Brain microvascular endothelial cell (primary cell): ENCODE measurements around the gene TMCO4.

Experiments
- DNase-seq: peaks from one replicate; pipeline ENCODE4 v3.0.0-alpha.2; 2020
- H3K27ac ChIP-seq: fragments of 250-450 bp; sonication (Bioruptor Pico); 2 replicates; pipeline ENCODE4 v1.5.1; 2020; ENCODE audit warnings: mild to moderate bottlenecking, moderate library complexity
- H3K27me3 ChIP-seq: fragments of 250-450 bp; sonication (Bioruptor Pico); replicated peaks from 2 replicates; pipeline ENCODE4 v1.5.1; 2020; ENCODE audit warnings: mild to moderate bottlenecking
- H3K36me3 ChIP-seq: fragments of 250-450 bp; sonication (Bioruptor Pico); replicated peaks from 2 replicates; pipeline ENCODE4 v1.5.1; 2020; ENCODE audit warnings: mild to moderate bottlenecking
- H3K4me3 ChIP-seq: 2 replicates; pipeline ENCODE4 v1.5.1; 2011; ENCODE audit warnings: low read depth, mild to moderate bottlenecking, control low read depth, low read length, moderate library complexity
- CTCF ChIP-seq: IDR thresholded peaks from 2 replicates; pipeline ENCODE4 v1.5.1; 2011; ENCODE audit warnings: low read depth, mild to moderate bottlenecking, moderate library complexity, low read length, control low read depth, inconsistent platforms; ENCODE audit errors: missing control alignments
- in situ Hi-C: cut with HindIII; loops from 2 replicates; pipeline ENCODE4 v1.10.0; 2017; ENCODE audit warnings: low sequenced_read_pairs, low pct_ligation_motif_present

The TMCO4 gene

DNA sequence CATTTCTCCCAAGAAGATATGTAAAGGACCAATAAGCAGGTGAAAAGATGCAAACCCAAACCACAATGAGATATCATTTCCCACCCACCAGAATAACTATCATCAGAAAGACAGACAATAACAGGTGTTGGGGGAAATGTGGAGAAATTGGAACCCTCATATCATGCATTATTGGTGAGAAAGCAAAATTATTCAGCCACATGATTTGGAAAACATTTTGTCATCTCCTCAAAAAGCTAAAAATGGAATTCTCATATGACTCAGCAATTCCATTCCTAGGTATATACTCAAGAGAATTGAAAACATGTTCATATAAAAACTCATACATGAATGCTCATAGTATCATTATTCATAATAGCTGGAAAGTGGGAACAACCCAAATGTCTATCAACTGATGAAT lies 40.5 kb upstream of the TMCO4 start:
- H3K36me3 ChIP-seq, result no peaks in the 10 kb centered on the region
- H3K4me3 ChIP-seq, result no peak overlapping the region
- no peak for TF ChIP-seq CTCF
- H3K27ac ChIP-seq, result no peak overlapping the region
- H3K27me3 ChIP-seq, result no peaks in the 10 kb centered on the region
- in situ Hi-C loops, result no loop called here
- DNase-seq, result no peak

GRCh38 chr1:19837866-19838265 lies 38.1 kb upstream of the TMCO4 start:
- Histone ChIP-seq H3K4me3 (no peak overlapping the region), H3K27ac (no peak overlapping the region), H3K27me3 (no peaks in the 10 kb centered on the region), H3K36me3 (no peaks in the 10 kb centered on the region)
- no peak for TF ChIP-seq CTCF
- in situ Hi-C loops, result no loop called here
- no peak for DNase-seq

DNA sequence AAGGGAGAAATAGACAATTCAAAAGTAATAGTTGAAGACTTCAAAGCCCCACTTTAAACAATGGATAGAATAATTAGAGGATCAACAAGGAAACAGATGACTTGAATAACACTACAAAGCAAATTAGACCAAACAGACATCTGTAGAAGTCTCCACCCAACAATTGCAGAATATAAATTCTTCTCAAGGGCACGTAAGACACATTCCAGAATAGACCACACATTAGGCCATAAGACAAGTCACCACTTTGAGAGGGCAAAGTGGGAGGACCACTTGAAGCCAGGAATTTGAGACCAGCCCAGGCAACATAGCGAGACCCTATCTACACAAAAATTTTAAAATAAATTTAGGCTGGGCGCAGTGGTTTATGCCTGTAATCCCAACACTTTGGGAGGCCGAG lies 35.9 kb upstream of the TMCO4 start:
- no peak for TF ChIP-seq CTCF
- Histone ChIP-seq H3K27me3 (no peaks in the 10 kb centered on the region), H3K4me3 (no peak overlapping the region), H3K27ac (no peak overlapping the region), H3K36me3 (no peaks in the 10 kb centered on the region)
- no peak for DNase-seq
- in situ Hi-C loops, result no loop called here

DNA sequence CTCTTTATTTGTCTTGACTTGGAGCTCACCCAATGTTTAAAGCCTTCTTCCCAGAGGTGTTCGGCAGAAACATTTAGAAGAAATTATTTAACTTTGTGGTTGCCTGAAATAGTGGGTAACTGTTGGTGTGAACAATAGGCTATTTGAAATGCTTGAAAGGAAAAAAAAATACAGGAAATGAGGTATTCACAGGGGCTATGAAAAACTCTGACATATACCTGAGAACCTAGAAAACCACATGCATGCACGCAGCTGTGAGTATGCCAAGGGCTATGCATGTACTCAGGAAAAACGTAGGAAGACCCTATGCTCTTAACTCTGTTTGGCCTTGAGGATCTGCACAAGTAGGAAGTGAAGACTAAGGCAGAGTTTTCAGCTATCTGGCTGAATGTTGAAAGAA lies 31.7 kb upstream of the TMCO4 start:
- H3K4me3 ChIP-seq, result no peak overlapping the region
- in situ Hi-C loops, result no loop called here
- DNase-seq, result no peak
- H3K36me3 ChIP-seq, result no peaks in the 10 kb centered on the region
- no peak overlapping the region for H3K27ac ChIP-seq
- no peak for TF ChIP-seq CTCF
- no peaks in the 10 kb centered on the region for H3K27me3 ChIP-seq

- TF ChIP-seq CTCF, result no peak
- DNase-seq, result peak; percentile 7
- in situ Hi-C loops, result no loop called here
Observed at GRCh38 chr1:19828546-19828945, 28.8 kb upstream of the TMCO4 start.

DNA sequence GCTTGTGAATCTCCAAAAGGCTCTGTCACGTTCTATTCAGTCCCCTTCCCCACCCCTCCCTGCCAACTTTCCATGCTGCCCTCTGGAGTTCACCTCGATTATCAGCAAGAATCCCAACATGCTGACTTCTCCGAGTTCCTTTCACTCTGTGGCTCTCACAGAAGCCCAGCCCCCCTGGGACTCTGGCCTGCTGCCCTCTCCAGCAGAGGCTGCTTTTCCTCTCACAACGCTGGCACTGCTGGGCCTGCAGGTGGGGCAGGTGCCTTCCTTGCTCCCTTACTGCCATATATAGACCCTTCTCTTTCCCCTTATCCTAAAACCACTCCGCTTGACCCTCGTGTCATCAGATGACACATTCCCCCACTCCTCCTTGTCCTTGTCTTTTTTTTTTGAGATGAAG lies 25.6 kb upstream of the TMCO4 start:
- no peak for DNase-seq
- no peak for TF ChIP-seq CTCF
- Histone ChIP-seq H3K27ac (no peak overlapping the region), H3K27me3 (no peaks in the 10 kb centered on the region), H3K36me3 (no peaks in the 10 kb centered on the region), H3K4me3 (no peak overlapping the region)
- in situ Hi-C loops, result no loop called here

More at GRCh38 chr1:19828546-19828945, 28.8 kb upstream of the TMCO4 start:
- no peak overlapping the region for H3K4me3 ChIP-seq
- H3K27ac ChIP-seq, result no peak overlapping the region
- no peaks in the 10 kb centered on the region for H3K27me3 ChIP-seq
- H3K36me3 ChIP-seq, result no peaks in the 10 kb centered on the region
